CD14-positive monocyte (primary cell): ENCODE results near the gene SPATA13. TPM values are rescaled to one million over a fixed set of nuclear protein-coding genes. Genes with fewer than 3 reads are reported as not detected.
A peak's percentile ranks its signal among the peaks of the same experiment; 100 is the strongest.

Experiments used
- DNase-seq, 3 donors: peaks; one replicate each; pipeline ENCODE4 v3.0.0-alpha.2; 2011 to 2022
- H2AFZ ChIP-seq: 2 replicates; pipeline ENCODE4 v1.6.0; 2012; ENCODE audit warnings: mild to moderate bottlenecking, low read depth, low read length, inconsistent platforms; ENCODE audit not compliant: insufficient read depth, poor library complexity, severe bottlenecking
- H3K27ac ChIP-seq, 2 donors: 1 replicate in 1 of 2; 2 replicates in 1 of 2; pipeline ENCODE4 v1.5.1; 2012 to 2013; ENCODE audit warnings: low read length in 2 of 2, control low read depth in 1 of 2, inconsistent platforms in 1 of 2, low read depth in 1 of 2, mild to moderate bottlenecking in 1 of 2
- H3K27me3 ChIP-seq, 2 donors: one replicate each; pipeline versions ENCODE4 v1.6.0 to v1.6.1; 2011 to 2013; ENCODE audit warnings: low read length in 2 of 2; ENCODE audit not compliant: control insufficient read depth in 2 of 2, insufficient read depth in 2 of 2
- H3K36me3 ChIP-seq, 2 donors: replicated peaks in 1 of 2; 1 replicate in 1 of 2; 2 replicates in 1 of 2; pipeline versions ENCODE4 v1.5.1 to v1.6.1; 2012 to 2013; ENCODE audit warnings: low read length in 2 of 2, control low read depth in 1 of 2, inconsistent platforms in 1 of 2, mild to moderate bottlenecking in 1 of 2; ENCODE audit not compliant: insufficient read depth in 2 of 2, control insufficient read depth in 1 of 2
- H3K4me1 ChIP-seq, 2 donors: 1 replicate in 1 of 2; 2 replicates in 1 of 2; pipeline versions ENCODE4 v1.5.1 to v1.6.1; 2012 to 2013; ENCODE audit warnings: low read length in 2 of 2, control low read depth in 1 of 2, inconsistent platforms in 1 of 2, mild to moderate bottlenecking in 1 of 2, moderate library complexity in 1 of 2; ENCODE audit not compliant: insufficient read depth in 2 of 2, control insufficient read depth in 1 of 2
- H3K4me2 ChIP-seq: replicated peaks from 2 replicates; pipeline ENCODE3; 2012; ENCODE audit warnings: low read length, moderate library complexity, mild to moderate bottlenecking; ENCODE audit not compliant: poor library complexity, severe bottlenecking; ENCODE audit errors: extremely low read depth
- H3K4me3 ChIP-seq, 3 experiments: fragments of 200-600 bp in 1 of 3; sonication (generic) in 1 of 3; replicated peaks in 1 of 3; 1 replicate in 2 of 3; 2 replicates in 1 of 3; pipeline ENCODE4 v1.5.1; 2011 to 2013; ENCODE audit warnings: low read length in 3 of 3, mild to moderate bottlenecking in 3 of 3, control low read depth in 2 of 3, low read depth in 2 of 3, inconsistent platforms in 1 of 3, moderate library complexity in 1 of 3
- H3K79me2 ChIP-seq: 2 replicates; pipeline ENCODE4 v1.6.0; 2012; ENCODE audit warnings: mild to moderate bottlenecking, control low read depth, inconsistent platforms, low read length, moderate library complexity; ENCODE audit not compliant: insufficient read depth
- H3K9ac ChIP-seq: 2 replicates; pipeline ENCODE4 v1.6.0; 2017; ENCODE audit warnings: low read length, mild to moderate bottlenecking; ENCODE audit not compliant: insufficient read depth, poor library complexity, severe bottlenecking
- H3K9me3 ChIP-seq, 2 donors: replicated peaks in 1 of 2; 1 replicate in 1 of 2; 2 replicates in 1 of 2; pipeline versions ENCODE4 v1.5.1 to v1.6.1; 2012 to 2013; ENCODE audit warnings: low read length in 2 of 2, control low read depth in 1 of 2; ENCODE audit not compliant: control insufficient read depth in 1 of 2, insufficient read depth in 1 of 2
- H4K20me1 ChIP-seq: 2 replicates; pipeline ENCODE4 v1.6.0; 2012; ENCODE audit warnings: mild to moderate bottlenecking, low read length, control low read depth, moderate library complexity; ENCODE audit not compliant: insufficient read depth
- H3K27ac Mint-ChIP-seq, 7 donors: one replicate each; pipeline ENCODE4 v1.8.0; 2020; ENCODE audit warnings: mild to moderate bottlenecking in 7 of 7, mixed read lengths in 7 of 7, moderate library complexity in 6 of 7, inconsistent platforms in 2 of 7
- H3K27me3 Mint-ChIP-seq, 3 donors: one replicate each; pipeline ENCODE4 v1.8.0; 2021 to 2022; ENCODE audit warnings: low read depth in 3 of 3, mild to moderate bottlenecking in 3 of 3, mixed read lengths in 3 of 3, moderate library complexity in 3 of 3, inconsistent platforms in 1 of 3
- H3K36me3 Mint-ChIP-seq, 2 donors: one replicate each; pipeline ENCODE4 v1.8.0; 2020; ENCODE audit warnings: mixed read lengths in 2 of 2, inconsistent platforms in 1 of 2, mild to moderate bottlenecking in 1 of 2
- H3K4me1 Mint-ChIP-seq: one replicate; pipeline ENCODE4 v1.8.0; 2020; ENCODE audit warnings: mild to moderate bottlenecking, mixed read lengths
- H3K4me3 Mint-ChIP-seq, 2 donors: one replicate each; pipeline ENCODE4 v1.8.0; 2020; ENCODE audit warnings: mild to moderate bottlenecking in 2 of 2, mixed read lengths in 2 of 2, moderate library complexity in 1 of 2
- H3K9me3 Mint-ChIP-seq, 7 donors: one replicate each; pipeline ENCODE4 v1.8.0; 2020 to 2022; ENCODE audit warnings: mixed read lengths in 7 of 7, mild to moderate bottlenecking in 6 of 7, moderate library complexity in 6 of 7, inconsistent platforms in 2 of 7
- CTCF ChIP-seq: fragments of 200-600 bp; IDR thresholded peaks from one replicate; pipeline ENCODE4 v1.8.0; 2022; ENCODE audit warnings: antibody characterized with exemption, mild to moderate bottlenecking
- WGBS: methylation state at CpG from one replicate; pipeline ENCODE4 v1.1.5; 2013; ENCODE audit warnings: missing lambda C conversion rate; ENCODE audit not compliant: insufficient coverage; 5-methylcytosine and 5-hydroxymethylcytosine counted together
- intact Hi-C, 2 donors: fragments of 100-400 bp; cut with micrococcal nuclease; formaldehyde crosslinking; loops; one replicate each; pipeline versions ENCODE4 v1.15.0 to v1.15.1; 2023
- polyA plus RNA-seq, 3 donors: library from polyadenylated mRNA; depleted of rRNA in 1 of 3; unstranded in 2 of 3; stranded (reverse) in 1 of 3; fragments of 300-500 nt in 2 of 3; fragments of >200 nt in 1 of 3; fragmentation: Illumina TruSeq in 2 of 3; gene quantifications; 1 replicate in 2 of 3; 2 replicates in 1 of 3; pipeline ENCODE4 v1.2.3, GENCODE V29; 2012 to 2021

The SPATA13 gene
- polyA plus RNA-seq, 3 donors, result 9.3 to 44.7 (median 11.6) TPM

DNA sequence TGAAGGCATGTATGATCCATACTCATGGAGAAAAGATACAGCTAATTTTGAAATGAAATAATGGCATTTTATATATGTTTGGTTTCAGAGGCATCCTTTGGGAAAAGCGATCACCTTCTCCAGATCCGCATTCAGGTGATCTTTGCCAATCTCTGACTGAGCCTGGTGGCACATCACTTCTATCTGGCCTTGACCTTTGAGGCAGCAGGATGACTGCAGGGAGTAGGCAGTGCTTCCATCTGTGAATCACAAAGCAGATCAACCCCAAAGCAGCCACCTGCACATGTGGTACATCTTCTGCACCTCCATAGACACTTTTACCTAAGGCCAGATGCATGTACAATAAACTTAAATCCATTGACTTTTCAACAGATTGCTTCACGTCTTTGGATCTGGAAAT is 53.4 kb downstream of the SPATA13 start:
- H2AFZ ChIP-seq, result no peak overlapping the region
- H3K4me3 ChIP-seq, result no peak overlapping the region
- H3K27me3 ChIP-seq, result no peaks in the 10 kb centered on the region
- Mint-ChIP-seq H3K4me1 (peaks cover 20% of the 10 kb centered on the region), H3K4me3 (no peak overlapping the region), H3K9me3 (peaks cover 0 to 2% (median 0%) of the 10 kb centered on the region in 7 donors), H3K27ac (peak overlapping the region in 1 of 7 donors; percentile 43), H3K36me3 (no peaks in the 10 kb centered on the region), H3K27me3 (peaks cover 0 to 2% (median 0%) of the 10 kb centered on the region in 3 donors)
- no peak for TF ChIP-seq CTCF
- H3K36me3 ChIP-seq, result no peaks in the 10 kb centered on the region
- H4K20me1 ChIP-seq, result no peaks in the 10 kb centered on the region
- no peak overlapping the region for H3K4me2 ChIP-seq
- H3K9ac ChIP-seq, result no peak overlapping the region
- no peak overlapping the region for H3K27ac ChIP-seq
- H3K79me2 ChIP-seq, result no peaks in the 10 kb centered on the region
- H3K9me3 ChIP-seq, result no peaks in the 10 kb centered on the region
- H3K4me1 ChIP-seq, result peaks cover 6 to 9% of the 10 kb centered on the region in 2 donors
- intact Hi-C loops, result loop anchor here in 1 of 2 donors (10.0 kb wide), 1 partner anchor 159 kb away; no protein-coding TSS in a partner anchor
- WGBS, result 100% methylated on average over 2 of the region's 3 CpGs
- DNase-seq, result no peak

- no peaks in the 10 kb centered on the region for H3K79me2 ChIP-seq
- no peaks in the 10 kb centered on the region for H3K36me3 ChIP-seq
- H3K27me3 ChIP-seq, result no peaks in the 10 kb centered on the region
- H3K9me3 Mint-ChIP-seq, result peaks cover 0 to 2% (median 0%) of the 10 kb centered on the region in 7 donors
- no peak for TF ChIP-seq CTCF
- H2AFZ ChIP-seq, result no peak overlapping the region
- no peak overlapping the region for H3K27ac Mint-ChIP-seq
- no peak for DNase-seq
- no peak overlapping the region for H3K4me2 ChIP-seq
- no peaks in the 10 kb centered on the region for H3K9me3 ChIP-seq
- no peak overlapping the region for H3K4me3 Mint-ChIP-seq
- no peaks in the 10 kb centered on the region for H3K36me3 Mint-ChIP-seq
- intact Hi-C loops, result loop anchor here in 1 of 2 donors (10.0 kb wide), 1 partner anchor 160 kb away; no protein-coding TSS in a partner anchor
- WGBS, result no CpG with 5 or more reads among the region's 2 CpGs
- peaks cover 0 to 2% (median 0%) of the 10 kb centered on the region in 3 donors for H3K27me3 Mint-ChIP-seq
- H4K20me1 ChIP-seq, result no peaks in the 10 kb centered on the region
- peaks cover 21% of the 10 kb centered on the region for H3K4me1 Mint-ChIP-seq
- no peak overlapping the region for H3K4me3 ChIP-seq
- no peak overlapping the region for H3K27ac ChIP-seq
- peaks cover 6 to 9% of the 10 kb centered on the region in 2 donors for H3K4me1 ChIP-seq
- H3K9ac ChIP-seq, result no peak overlapping the region
These were observed 54.0 kb downstream of the SPATA13 start for GRCh38 chr13:24214528-24214927.
